HFF-Myc (cell line): ENCODE measurements around the gene EMP2.

Experiments
- DNase-seq: peaks from one replicate; pipeline ENCODE4 v3.0.0-alpha.2; 2011; ENCODE audit warnings: low read depth; ENCODE audit errors: extremely low read depth
- H3K4me3 ChIP-seq: replicated peaks from 2 replicates; pipeline ENCODE4 v1.5.1; 2011; ENCODE audit warnings: low read depth, mild to moderate bottlenecking, control low read depth, low read length
- TF ChIP-seq, protein P1 (sequence below): IDR thresholded peaks from 2 replicates; pipeline ENCODE4 v1.5.1; 2012; ENCODE audit warnings: mild to moderate bottlenecking, low read depth, low read length, control low read depth; ENCODE audit errors: missing control alignments

EMP2 gene

DNA sequence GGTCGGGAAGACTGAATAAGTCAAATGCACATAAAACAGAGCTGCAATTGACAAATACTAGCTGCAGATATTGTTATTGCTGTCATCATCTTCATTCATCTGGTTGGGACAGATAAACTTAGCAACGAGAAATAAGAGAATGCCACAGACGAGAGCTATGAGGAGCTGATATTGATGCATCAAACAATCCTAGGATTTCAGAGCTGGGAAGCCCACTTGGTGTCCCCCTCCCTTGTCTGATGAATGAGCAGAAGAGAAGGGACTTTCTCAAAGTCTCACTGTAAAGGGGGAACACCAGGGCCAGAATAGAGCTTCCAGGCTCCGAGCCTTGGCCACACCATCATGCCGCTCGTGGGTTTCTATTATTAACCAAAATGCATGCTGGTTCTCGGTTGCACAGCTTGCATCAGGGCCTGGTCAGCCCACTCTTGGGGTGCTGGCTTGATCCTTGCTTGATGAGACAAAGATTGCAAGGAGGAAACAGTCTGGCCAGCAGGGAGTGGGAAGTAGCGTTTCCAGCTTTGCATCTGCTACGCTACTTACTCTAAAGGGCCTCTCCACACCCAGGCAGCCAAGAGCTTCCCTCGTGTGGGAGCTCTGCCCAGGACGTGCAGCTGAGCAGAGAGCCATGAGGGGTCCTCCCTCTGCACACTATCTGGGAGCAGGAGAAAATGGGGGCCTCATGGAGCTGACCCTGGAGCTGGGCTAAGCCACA, 28.4 kb upstream of the EMP2 start:
- H3K4me3 ChIP-seq, result no peak overlapping the region
- DNase-seq, result no peak
- TF ChIP-seq, protein P1, sequence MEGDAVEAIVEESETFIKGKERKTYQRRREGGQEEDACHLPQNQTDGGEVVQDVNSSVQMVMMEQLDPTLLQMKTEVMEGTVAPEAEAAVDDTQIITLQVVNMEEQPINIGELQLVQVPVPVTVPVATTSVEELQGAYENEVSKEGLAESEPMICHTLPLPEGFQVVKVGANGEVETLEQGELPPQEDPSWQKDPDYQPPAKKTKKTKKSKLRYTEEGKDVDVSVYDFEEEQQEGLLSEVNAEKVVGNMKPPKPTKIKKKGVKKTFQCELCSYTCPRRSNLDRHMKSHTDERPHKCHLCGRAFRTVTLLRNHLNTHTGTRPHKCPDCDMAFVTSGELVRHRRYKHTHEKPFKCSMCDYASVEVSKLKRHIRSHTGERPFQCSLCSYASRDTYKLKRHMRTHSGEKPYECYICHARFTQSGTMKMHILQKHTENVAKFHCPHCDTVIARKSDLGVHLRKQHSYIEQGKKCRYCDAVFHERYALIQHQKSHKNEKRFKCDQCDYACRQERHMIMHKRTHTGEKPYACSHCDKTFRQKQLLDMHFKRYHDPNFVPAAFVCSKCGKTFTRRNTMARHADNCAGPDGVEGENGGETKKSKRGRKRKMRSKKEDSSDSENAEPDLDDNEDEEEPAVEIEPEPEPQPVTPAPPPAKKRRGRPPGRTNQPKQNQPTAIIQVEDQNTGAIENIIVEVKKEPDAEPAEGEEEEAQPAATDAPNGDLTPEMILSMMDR, result no peak

DNA sequence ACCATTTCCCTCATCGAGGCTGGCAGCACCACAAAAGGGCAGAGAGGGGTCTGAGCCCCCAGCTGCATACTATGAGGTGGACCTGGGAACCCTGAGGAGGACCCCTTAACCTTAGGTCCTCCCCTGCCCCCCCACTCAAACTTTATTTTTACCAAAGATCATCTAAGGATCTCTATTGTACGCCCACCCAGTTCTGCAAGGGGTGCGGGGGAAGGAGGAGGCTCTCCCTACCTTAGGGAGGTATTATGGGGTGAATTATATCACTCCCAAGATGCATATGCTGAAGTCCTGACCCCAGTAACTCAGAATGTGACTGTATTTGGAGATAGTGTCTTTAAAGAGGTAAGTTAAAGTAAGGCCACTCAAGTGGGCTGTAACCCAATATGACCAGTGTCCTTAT, 26.8 kb upstream of the EMP2 start:
- TF ChIP-seq, protein P1, result no peak
- no peak for DNase-seq
- no peak overlapping the region for H3K4me3 ChIP-seq

DNA sequence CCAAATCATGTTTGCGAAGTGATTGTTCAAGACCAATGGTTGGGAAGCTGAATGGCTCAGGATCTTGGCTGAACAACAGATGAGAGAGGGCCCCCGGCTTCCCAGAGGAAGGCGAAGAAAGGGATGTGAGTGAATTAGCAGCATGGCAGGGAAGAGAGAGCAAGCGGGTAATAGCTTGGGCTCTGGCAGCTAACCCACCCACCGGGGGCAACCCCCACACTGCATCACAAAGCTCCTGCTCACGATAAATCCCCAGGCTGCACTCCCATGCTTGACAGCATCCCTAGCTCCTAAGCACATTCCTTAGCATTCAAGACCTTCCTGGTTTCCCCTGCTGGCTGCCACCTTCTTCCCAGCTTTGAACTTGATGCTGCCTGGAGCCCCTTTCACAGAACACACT, 26.2 kb upstream of the EMP2 start:
- no peak overlapping the region for H3K4me3 ChIP-seq
- TF ChIP-seq, protein P1, result no peak
- no peak for DNase-seq

DNA sequence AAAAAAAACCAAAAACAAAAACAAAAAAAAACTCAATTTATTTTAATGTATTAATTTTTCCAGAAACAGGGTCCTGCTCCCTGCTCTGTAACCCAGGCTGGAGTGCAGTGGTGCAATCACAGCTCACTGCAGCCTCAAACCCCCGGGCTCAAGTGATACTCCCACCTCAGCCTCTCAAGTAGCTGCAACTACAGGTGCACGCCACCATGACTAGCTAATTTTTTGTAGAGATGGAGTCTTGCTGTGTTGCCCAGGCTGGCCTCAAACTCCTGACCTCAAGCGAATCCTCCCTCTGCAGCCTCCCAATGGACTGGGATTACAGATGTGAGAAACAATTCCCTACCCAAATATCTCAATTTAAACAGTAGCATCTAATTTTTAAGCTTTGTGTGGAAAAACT, 25.2 kb upstream of the EMP2 start:
- TF ChIP-seq, protein P1, result no peak
- H3K4me3 ChIP-seq, result no peak overlapping the region
- DNase-seq, result no peak

DNA sequence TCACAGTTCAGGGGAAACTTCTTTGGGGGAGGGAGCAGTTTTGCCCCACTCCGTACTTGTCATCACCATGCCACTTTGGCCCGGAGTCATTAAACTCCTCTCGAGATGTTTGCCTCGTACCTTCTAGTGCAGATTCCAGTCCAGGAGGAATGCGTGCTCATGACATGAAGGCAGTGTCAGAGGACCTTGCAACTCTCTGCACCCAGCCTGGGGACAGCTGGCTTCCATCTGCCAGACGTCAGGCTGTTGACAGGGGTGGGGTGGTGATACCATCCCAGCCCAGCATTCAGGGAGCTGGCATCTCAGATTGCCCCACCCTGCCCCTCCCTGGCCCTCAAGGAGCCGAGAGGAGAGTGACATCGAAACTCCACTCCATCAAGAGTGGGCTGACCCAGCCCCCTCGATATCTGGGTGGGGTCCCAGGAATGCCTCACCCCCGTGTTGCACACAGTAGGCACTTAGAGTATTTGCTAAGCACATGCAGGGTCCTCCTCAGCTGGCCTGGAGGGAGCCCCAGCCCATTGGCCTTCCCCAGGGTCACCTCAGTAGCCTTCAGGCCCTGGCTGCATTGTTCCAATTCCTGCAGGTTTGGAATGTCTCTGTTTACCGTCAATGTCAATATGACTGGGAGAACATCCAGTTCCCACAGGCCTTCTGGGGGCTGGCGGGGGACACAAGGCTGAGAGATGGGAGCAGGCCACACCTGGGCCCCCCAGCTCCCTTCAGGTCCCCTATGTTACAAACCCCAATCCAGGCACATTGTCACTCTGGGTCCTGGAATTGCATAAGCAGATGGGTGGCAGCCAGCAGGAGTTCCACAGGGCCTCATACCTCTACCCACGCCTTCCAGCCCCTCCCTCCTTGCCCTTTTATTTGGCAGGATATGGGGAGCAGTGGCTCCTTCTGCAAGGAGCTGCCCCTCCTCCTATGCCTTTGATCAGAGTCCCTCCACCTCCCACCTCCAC, 21.3 kb upstream of the EMP2 start:
- DNase-seq, result no peak
- TF ChIP-seq, protein P1, result no peak

DNA sequence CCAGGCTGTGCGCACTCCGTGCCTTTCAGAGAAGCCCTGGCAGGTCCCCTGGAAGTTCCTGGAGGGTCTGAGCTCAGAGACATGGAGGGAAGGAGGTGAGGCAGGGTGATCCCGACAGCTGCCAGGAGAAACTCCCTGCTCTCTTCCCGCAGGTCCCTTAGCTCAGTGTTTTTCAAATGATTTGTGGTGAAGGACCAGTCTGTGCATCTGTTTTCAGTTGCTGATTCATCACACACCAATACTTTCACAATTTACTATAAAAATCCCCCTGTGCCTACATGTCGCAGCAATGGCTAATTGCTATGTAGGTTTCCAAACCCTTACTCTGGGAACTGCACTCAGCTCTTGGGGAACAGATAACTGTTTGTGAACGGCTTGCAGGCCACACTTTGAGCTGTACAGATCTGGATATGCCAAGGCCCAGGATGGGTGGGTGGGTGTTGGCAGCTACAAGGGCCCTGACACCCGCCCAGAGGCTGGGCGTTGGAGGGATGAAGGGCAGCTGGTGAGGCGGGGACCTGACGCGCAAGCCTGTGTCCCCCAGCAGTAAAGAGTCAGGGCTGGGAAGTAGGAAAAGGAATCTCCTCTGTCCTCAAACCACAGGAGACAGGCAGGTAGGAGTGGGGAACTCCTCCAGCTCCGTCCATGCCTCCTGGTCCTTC, 20.5 kb upstream of the EMP2 start:
- TF ChIP-seq, protein P1, result no peak
- H3K4me3 ChIP-seq, result no peak overlapping the region
- DNase-seq, result no peak

More for the DNA sequence above, 21.3 kb upstream of the EMP2 start:
- no peak overlapping the region for H3K4me3 ChIP-seq
